SK-N-SH (cell line): ENCODE data around the gene CPS1. TPM values are rescaled to one million over a fixed set of nuclear protein-coding genes. Genes with fewer than 3 reads are reported as not detected.

ENCODE experiments used
- CTCF ChIA-PET: fragments of 300-600, 350-600 bp; formaldehyde crosslinking; extraction: SDS; loops from one replicate; lab custom pipeline; 2021; lab: Yijun Ruan, JAX
- POLR2A ChIA-PET: fragments of 350-600 bp; sonication (Branson Sonifier 250); formaldehyde crosslinking; extraction: SDS; loops from one replicate; lab custom pipeline; 2020; ENCODE audit warnings: antibody characterized with exemption, inconsistent platforms; lab: Yijun Ruan, JAX
- DNase-seq: peaks from one replicate; pipeline ENCODE4 v3.0.0; 2012
- H2AFZ ChIP-seq: fragments of 200-600 bp; sonication (generic); 2 replicates; pipeline ENCODE4 v1.8.1; 2016; ENCODE audit warnings: antibody characterized with exemption, mild to moderate bottlenecking, low read depth
- H3F3A ChIP-seq: fragments of 200-600 bp; sonication (generic); replicated peaks from 2 replicates; pipeline ENCODE3; 2016; ENCODE audit warnings: antibody characterized with exemption, mild to moderate bottlenecking; ENCODE audit not compliant: insufficient read depth
- H3K27ac ChIP-seq, 2 experiments: fragments of 200-500 bp in 1 of 2; fragments of 200-600 bp in 1 of 2; sonication (Bioruptor generic) in 1 of 2; sonication (generic), shearing (Covaris generic) in 1 of 2; 2 replicates each; pipeline versions ENCODE4 v1.5.1 to v1.6.1; 2014 to 2016; ENCODE audit warnings: low read depth in 2 of 2, inconsistent platforms in 1 of 2, low read length in 1 of 2, mild to moderate bottlenecking in 1 of 2, mixed read lengths in 1 of 2
- H3K27me3 ChIP-seq: fragments of 200-600 bp; sonication (generic), shearing (Covaris generic); 2 replicates; pipeline ENCODE4 v1.6.1; 2016; ENCODE audit warnings: mixed run types; ENCODE audit not compliant: insufficient read depth
- H3K36me3 ChIP-seq, 2 experiments: fragments of 200-500 bp in 1 of 2; fragments of 200-600 bp in 1 of 2; sonication (Bioruptor generic) in 1 of 2; sonication (generic) in 1 of 2; replicated peaks in 1 of 2; 2 replicates each; pipeline versions ENCODE3 to v1.5.1; 2014 to 2016; ENCODE audit warnings: low read length in 1 of 2, mild to moderate bottlenecking in 1 of 2; ENCODE audit not compliant: insufficient read depth in 2 of 2, control insufficient read depth in 1 of 2
- H3K4me1 ChIP-seq, 2 experiments: fragments of 200-500 bp in 1 of 2; fragments of 200-600 bp in 1 of 2; sonication (Bioruptor generic) in 1 of 2; sonication (generic), shearing (Covaris generic) in 1 of 2; 2 replicates each; pipeline versions ENCODE4 v1.5.1 to v1.6.1; 2014 to 2016; ENCODE audit warnings: low read depth in 1 of 2, low read length in 1 of 2, mixed run types in 1 of 2; ENCODE audit not compliant: insufficient read depth in 2 of 2, control insufficient read depth in 1 of 2
- H3K4me2 ChIP-seq: fragments of 200-600 bp; sonication (generic), shearing (Covaris generic); 2 replicates; pipeline ENCODE4 v1.6.1; 2017; ENCODE audit warnings: mixed run types
- H3K4me3 ChIP-seq, 2 experiments: fragments of 200-500 bp in 1 of 2; fragments of 200-600 bp in 1 of 2; sonication (Bioruptor generic) in 1 of 2; sonication (generic), shearing (Covaris generic) in 1 of 2; 2 replicates each; pipeline versions ENCODE4 v1.5.1 to v1.8.1; 2014 to 2016; ENCODE audit warnings: low read depth in 2 of 2, inconsistent platforms in 1 of 2, low read length in 1 of 2, mild to moderate bottlenecking in 1 of 2, mixed read lengths in 1 of 2, moderate library complexity in 1 of 2
- H3K79me2 ChIP-seq: fragments of 200-600 bp; sonication (generic); 2 replicates; pipeline ENCODE4 v1.8.1; 2017; ENCODE audit warnings: mild to moderate bottlenecking; ENCODE audit not compliant: insufficient read depth
- H3K9ac ChIP-seq: fragments of 200-600 bp; sonication (generic); 2 replicates; pipeline ENCODE4 v1.6.1; 2017; ENCODE audit warnings: mixed run types
- H3K9me2 ChIP-seq: fragments of 200-600 bp; sonication (generic); 2 replicates; pipeline ENCODE4 v1.6.1; 2017; ENCODE audit warnings: mixed run types
- H3K9me3 ChIP-seq: fragments of 200-600 bp; sonication (generic); 2 replicates; pipeline ENCODE4 v1.6.1; 2017; ENCODE audit warnings: mixed run types, mild to moderate bottlenecking, moderate library complexity
- H4K20me1 ChIP-seq: fragments of 200-600 bp; sonication (generic); 2 replicates; pipeline ENCODE4 v1.6.1; 2017; ENCODE audit warnings: mild to moderate bottlenecking, mixed run types; ENCODE audit not compliant: insufficient read depth
- ELF1 ChIP-seq: IDR thresholded peaks from 2 replicates; pipeline ENCODE4 v1.4.0; 2012
- FOSL2 ChIP-seq: IDR thresholded peaks from 2 replicates; pipeline ENCODE4 v1.4.0; 2012; ENCODE audit warnings: low read depth, mild to moderate bottlenecking, moderate library complexity, borderline replicate concordance
- FOXJ3 ChIP-seq: sonication (generic); formaldehyde crosslinking; IDR thresholded peaks from 2 replicates; pipeline ENCODE4 v1.5.1; 2020; ENCODE audit warnings: mild to moderate bottlenecking, missing genetic modification reagents
- FOXM1 ChIP-seq: IDR thresholded peaks from 2 replicates; pipeline ENCODE4 v1.4.0; 2012; ENCODE audit warnings: low read depth, mild to moderate bottlenecking
- IRF3 ChIP-seq: fragments of 150-350 bp; IDR thresholded peaks from 2 replicates; pipeline ENCODE4 v1.6.1; 2016; ENCODE audit warnings: mild to moderate bottlenecking, low read depth, low read length
- JUND ChIP-seq: IDR thresholded peaks from 2 replicates; pipeline ENCODE4 v1.4.0; 2012
- MXI1 ChIP-seq: IDR thresholded peaks from 2 replicates; pipeline ENCODE4 v1.6.1; 2012; ENCODE audit warnings: mild to moderate bottlenecking, low read depth, low read length, improper control_type of control experiment
- POLR2AphosphoS5 ChIP-seq: IDR thresholded peaks from 2 replicates; pipeline ENCODE4 v1.6.1; 2012; ENCODE audit warnings: low read depth, low read length
- RAD21 ChIP-seq: IDR thresholded peaks from 2 replicates; pipeline ENCODE4 v1.6.1; 2012; ENCODE audit warnings: mild to moderate bottlenecking, low read length
- RCOR1 ChIP-seq: fragments of 150-350 bp; IDR thresholded peaks from 2 replicates; pipeline ENCODE4 v1.6.1; 2017; ENCODE audit warnings: antibody characterized with exemption, low read length
- RFX5 ChIP-seq: IDR thresholded peaks from 2 replicates; pipeline ENCODE4 v1.6.1; 2012; ENCODE audit warnings: mild to moderate bottlenecking, improper control_type of control experiment, low read length
- SIN3A ChIP-seq: IDR thresholded peaks from 2 replicates; pipeline ENCODE4 v1.6.1; 2012; ENCODE audit warnings: low read depth, mild to moderate bottlenecking, low read length, moderate library complexity, borderline replicate concordance
- SMC3 ChIP-seq: IDR thresholded peaks from 2 replicates; pipeline ENCODE4 v1.6.1; 2012; ENCODE audit warnings: low read depth, low read length, improper control_type of control experiment
- USF1 ChIP-seq: IDR thresholded peaks from 2 replicates; pipeline ENCODE4 v1.4.0; 2012; ENCODE audit warnings: low read depth, borderline replicate concordance
- YY1 ChIP-seq: IDR thresholded peaks from 2 replicates; pipeline ENCODE4 v1.4.0; 2012; ENCODE audit warnings: low read depth, mild to moderate bottlenecking
- ZBTB33 ChIP-seq: IDR thresholded peaks from 2 replicates; pipeline ENCODE4 v1.4.0; 2012; ENCODE audit warnings: low read depth, borderline replicate concordance
- WGBS: methylation state at CpG from one replicate; pipeline ENCODE4 v1.1.6; 2017; ENCODE audit warnings: low lambda C conversion rate; 5-methylcytosine and 5-hydroxymethylcytosine counted together
- polyA plus RNA-seq, 3 experiments: library from polyadenylated mRNA; depleted of rRNA; stranded (reverse); fragments of >200 nt; gene quantifications; 2 replicates each; pipeline ENCODE4 v1.2.3, GENCODE V29; 2012
- TF ChIP-seq, protein P1 (sequence below): fragments of 200-600 bp; sonication (generic); IDR thresholded peaks from 2 replicates; pipeline ENCODE4 v1.6.1; 2017; ENCODE audit warnings: antibody characterized with exemption, mild to moderate bottlenecking, moderate library complexity
- TF ChIP-seq, protein P2 (sequence below): IDR thresholded peaks from 2 replicates; pipeline ENCODE4 v1.4.0; 2012; ENCODE audit warnings: low read depth

The CPS1 gene
- polyA plus RNA-seq, 1 of the 3 experiments (the other 2 are of a cell fraction): 9.2 TPM

DNA sequence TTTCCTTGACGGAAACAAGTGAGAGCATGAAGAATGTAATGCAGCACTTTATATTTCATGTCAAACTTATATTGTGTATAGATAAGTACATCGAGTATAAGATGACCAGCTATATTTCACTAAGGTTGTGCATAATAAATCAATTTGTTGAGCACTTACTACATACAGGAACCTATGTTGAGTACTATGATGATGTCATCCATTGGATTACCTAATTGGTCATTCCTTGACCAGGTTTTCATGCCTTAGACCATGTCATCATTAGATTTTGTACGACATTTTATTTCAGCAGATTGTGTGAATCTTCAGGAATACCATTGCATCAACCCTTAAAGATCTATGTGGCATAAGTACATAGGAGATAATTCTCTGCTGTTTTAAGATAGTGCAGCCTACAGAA, 119.7 kb downstream of the CPS1 start:
- H3K9ac ChIP-seq: no peak overlapping the region
- WGBS: 66% methylated on average over 3 of the region's 3 CpGs
- H3K27ac ChIP-seq: no peak overlapping the region
- H3K27me3 ChIP-seq: no peaks in the 10 kb centered on the region
- H3K36me3 ChIP-seq: peaks cover 0 to 3% of the 10 kb centered on the region in 2 experiments
- H3K79me2 ChIP-seq: no peaks in the 10 kb centered on the region
- no peak overlapping the region for H3K4me3 ChIP-seq
- ChIA-PET POLR2A (no interaction called here), CTCF (interaction anchor here (1.1 kb wide), 1 partner anchor 173 kb away, joined by 3 read pairs; no protein-coding TSS in a partner anchor)
- DNase-seq: no peak
- no peaks in the 10 kb centered on the region for H3K9me3 ChIP-seq
- TF ChIP-seq YY1: no peak
- TF ChIP-seq RCOR1: no peak
- TF ChIP-seq JUND: no peak
- TF ChIP-seq ELF1: no peak
- TF ChIP-seq, protein P1, sequence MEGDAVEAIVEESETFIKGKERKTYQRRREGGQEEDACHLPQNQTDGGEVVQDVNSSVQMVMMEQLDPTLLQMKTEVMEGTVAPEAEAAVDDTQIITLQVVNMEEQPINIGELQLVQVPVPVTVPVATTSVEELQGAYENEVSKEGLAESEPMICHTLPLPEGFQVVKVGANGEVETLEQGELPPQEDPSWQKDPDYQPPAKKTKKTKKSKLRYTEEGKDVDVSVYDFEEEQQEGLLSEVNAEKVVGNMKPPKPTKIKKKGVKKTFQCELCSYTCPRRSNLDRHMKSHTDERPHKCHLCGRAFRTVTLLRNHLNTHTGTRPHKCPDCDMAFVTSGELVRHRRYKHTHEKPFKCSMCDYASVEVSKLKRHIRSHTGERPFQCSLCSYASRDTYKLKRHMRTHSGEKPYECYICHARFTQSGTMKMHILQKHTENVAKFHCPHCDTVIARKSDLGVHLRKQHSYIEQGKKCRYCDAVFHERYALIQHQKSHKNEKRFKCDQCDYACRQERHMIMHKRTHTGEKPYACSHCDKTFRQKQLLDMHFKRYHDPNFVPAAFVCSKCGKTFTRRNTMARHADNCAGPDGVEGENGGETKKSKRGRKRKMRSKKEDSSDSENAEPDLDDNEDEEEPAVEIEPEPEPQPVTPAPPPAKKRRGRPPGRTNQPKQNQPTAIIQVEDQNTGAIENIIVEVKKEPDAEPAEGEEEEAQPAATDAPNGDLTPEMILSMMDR: no peak
- no peak for TF ChIP-seq FOSL2
- no peak for TF ChIP-seq SIN3A
- TF ChIP-seq MXI1: no peak
- no peaks in the 10 kb centered on the region for H3K4me1 ChIP-seq
- H4K20me1 ChIP-seq: no peaks in the 10 kb centered on the region
- no peak overlapping the region for H3K4me2 ChIP-seq
- no peak overlapping the region for H2AFZ ChIP-seq
- no peaks in the 10 kb centered on the region for H3F3A ChIP-seq
- H3K9me2 ChIP-seq: no peaks in the 10 kb centered on the region

GRCh38 chr2:210681491-210681890, 125.1 kb downstream of the CPS1 start:
- Histone ChIP-seq H3K27me3 (no peaks in the 10 kb centered on the region), H3K4me3 (no peak overlapping the region), H3K4me2 (no peak overlapping the region), H3K4me1 (no peaks in the 10 kb centered on the region), H2AFZ (no peak overlapping the region), H3K36me3 (no peaks in the 10 kb centered on the region), H4K20me1 (no peaks in the 10 kb centered on the region), H3K9me2 (no peaks in the 10 kb centered on the region), H3K79me2 (no peaks in the 10 kb centered on the region), H3K9me3 (no peaks in the 10 kb centered on the region), H3F3A (no peaks in the 10 kb centered on the region), H3K27ac (no peak overlapping the region), H3K9ac (no peak overlapping the region)
- CTCF ChIA-PET: interaction anchor here (0.9 to 1.3 kb wide), 2 partner anchors 179 to 413 kb away, joined by 3 read pairs; no protein-coding TSS in a partner anchor
- no peak for DNase-seq
- POLR2A ChIA-PET: no interaction called here
- TF ChIP-seq FOXM1 (no peak), POLR2AphosphoS5 (no peak), USF1 (no peak), FOXJ3 (CRISPR knock-in tag) (no peak), IRF3 (no peak), RAD21 (no peak), ZBTB33 (no peak), RFX5 (no peak), SMC3 (no peak), ELF1 (no peak), FOSL2 (no peak), JUND (no peak)
- TF ChIP-seq, protein P1: no peak
- TF ChIP-seq, protein P2, sequence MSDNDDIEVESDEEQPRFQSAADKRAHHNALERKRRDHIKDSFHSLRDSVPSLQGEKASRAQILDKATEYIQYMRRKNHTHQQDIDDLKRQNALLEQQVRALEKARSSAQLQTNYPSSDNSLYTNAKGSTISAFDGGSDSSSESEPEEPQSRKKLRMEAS: no peak
